ENCODE data around the gene CDH1. TPM values are rescaled to one million over a fixed set of nuclear protein-coding genes. Genes with fewer than 3 reads are reported as not detected.

Gene CDH1
- total RNA-seq, 1 experiment from 2014 or later: 65.8 TPM

GRCh38 chr16:68722119-68723024 is 14.7 kb upstream of the CDH1 start:
- ATAC-seq (no peak), DNase-seq (ENCODE audit: low read depth, low spot score) (no peak)
- ChIA-PET CTCF (interaction anchor here (0.7 kb wide), 1 partner anchor 16 kb away, joined by 4 read pairs; no protein-coding TSS in a partner anchor), POLR2A (interaction anchor here (0.7 kb wide), 1 partner anchor 10 kb away, joined by 3 read pairs; no protein-coding TSS in a partner anchor)
- Histone ChIP-seq H3K27ac (ENCODE audit: low read length) (no peak overlapping the region), H3K4me3 (ENCODE audit: low read depth in 2 of 2, low read length in 2 of 2) (no peak overlapping the region), H3K4me1 (ENCODE audit: control insufficient read depth, insufficient read depth, low read length) (no peaks in the 10 kb centered on the region), H3K36me3 (ENCODE audit: control insufficient read depth, insufficient read depth, low read length) (no peaks in the 10 kb centered on the region), H3K27me3 (ENCODE audit: control insufficient read depth, insufficient read depth, low read length) (no peaks in the 10 kb centered on the region), H3K9me3 (ENCODE audit: control insufficient read depth, insufficient read depth, low read depth, low read length) (no peaks in the 10 kb centered on the region)
- intact Hi-C loops (cut with micrococcal nuclease; ENCODE audit: unreplicated experiment): no loop called here
- TF ChIP-seq, protein P1, sequence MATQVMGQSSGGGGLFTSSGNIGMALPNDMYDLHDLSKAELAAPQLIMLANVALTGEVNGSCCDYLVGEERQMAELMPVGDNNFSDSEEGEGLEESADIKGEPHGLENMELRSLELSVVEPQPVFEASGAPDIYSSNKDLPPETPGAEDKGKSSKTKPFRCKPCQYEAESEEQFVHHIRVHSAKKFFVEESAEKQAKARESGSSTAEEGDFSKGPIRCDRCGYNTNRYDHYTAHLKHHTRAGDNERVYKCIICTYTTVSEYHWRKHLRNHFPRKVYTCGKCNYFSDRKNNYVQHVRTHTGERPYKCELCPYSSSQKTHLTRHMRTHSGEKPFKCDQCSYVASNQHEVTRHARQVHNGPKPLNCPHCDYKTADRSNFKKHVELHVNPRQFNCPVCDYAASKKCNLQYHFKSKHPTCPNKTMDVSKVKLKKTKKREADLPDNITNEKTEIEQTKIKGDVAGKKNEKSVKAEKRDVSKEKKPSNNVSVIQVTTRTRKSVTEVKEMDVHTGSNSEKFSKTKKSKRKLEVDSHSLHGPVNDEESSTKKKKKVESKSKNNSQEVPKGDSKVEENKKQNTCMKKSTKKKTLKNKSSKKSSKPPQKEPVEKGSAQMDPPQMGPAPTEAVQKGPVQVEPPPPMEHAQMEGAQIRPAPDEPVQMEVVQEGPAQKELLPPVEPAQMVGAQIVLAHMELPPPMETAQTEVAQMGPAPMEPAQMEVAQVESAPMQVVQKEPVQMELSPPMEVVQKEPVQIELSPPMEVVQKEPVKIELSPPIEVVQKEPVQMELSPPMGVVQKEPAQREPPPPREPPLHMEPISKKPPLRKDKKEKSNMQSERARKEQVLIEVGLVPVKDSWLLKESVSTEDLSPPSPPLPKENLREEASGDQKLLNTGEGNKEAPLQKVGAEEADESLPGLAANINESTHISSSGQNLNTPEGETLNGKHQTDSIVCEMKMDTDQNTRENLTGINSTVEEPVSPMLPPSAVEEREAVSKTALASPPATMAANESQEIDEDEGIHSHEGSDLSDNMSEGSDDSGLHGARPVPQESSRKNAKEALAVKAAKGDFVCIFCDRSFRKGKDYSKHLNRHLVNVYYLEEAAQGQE (IDR thresholded peaks at IDR 0.05; ENCODE audit: insufficient read depth in 1 of 2, low read depth in 2 of 2, low read length in 1 of 2): no peak
- TF ChIP-seq POLR2AphosphoS5 (IDR thresholded peaks at IDR 0.05; ENCODE audit: low read depth, low read length) (no peak), TCF7L2 (IDR thresholded peaks at IDR 0.05; ENCODE audit: low read depth, low read length) (no peak), CTCF (IDR thresholded peaks at IDR 0.05) (no peak), SIN3A (IDR thresholded peaks at IDR 0.05; ENCODE audit: borderline replicate concordance, insufficient read depth, low read depth, low read length) (no peak)
- no TSS peak for BruUV-seq (replicated peaks)
- in situ Hi-C loops (cut with HindIII; ENCODE audit: low pct_unique_long_range_greater_than_20kb, low sequenced_read_pairs): no loop called here

DNA sequence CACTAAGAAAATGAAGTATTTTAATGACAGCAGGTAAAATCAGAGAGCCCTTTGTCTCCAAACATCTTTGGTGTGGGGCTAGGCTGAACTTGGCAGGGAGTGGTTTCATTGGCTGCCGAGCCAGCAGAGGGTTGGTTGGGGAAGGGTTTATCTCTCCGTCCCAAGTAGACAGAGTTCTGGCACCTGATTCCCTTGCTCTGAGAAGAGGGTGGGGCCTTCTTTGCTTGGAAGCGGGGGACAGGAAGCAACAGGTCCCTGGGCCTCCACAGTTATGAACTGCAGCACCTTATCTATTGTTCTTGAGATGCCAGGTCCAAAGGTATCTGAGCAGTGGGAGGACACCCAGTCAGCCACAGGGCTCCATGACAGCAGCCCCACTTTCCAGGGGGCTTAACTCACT is 12.3 kb upstream of the CDH1 start:
- no peak for TF ChIP-seq SIN3A (IDR thresholded peaks at IDR 0.05; ENCODE audit: borderline replicate concordance, insufficient read depth, low read depth, low read length)
- no peak for TF ChIP-seq POLR2AphosphoS5 (IDR thresholded peaks at IDR 0.05; ENCODE audit: low read depth, low read length)
- TF ChIP-seq, protein P1 (IDR thresholded peaks at IDR 0.05; ENCODE audit: insufficient read depth in 1 of 2, low read depth in 2 of 2, low read length in 1 of 2): no peak
- TF ChIP-seq TCF7L2 (IDR thresholded peaks at IDR 0.05; ENCODE audit: low read depth, low read length): no peak
- no peak for TF ChIP-seq CTCF (IDR thresholded peaks at IDR 0.05)
- DNase-seq (ENCODE audit: low read depth, low spot score): no peak
- CTCF ChIA-PET: no interaction called here
- H3K36me3 ChIP-seq (ENCODE audit: control insufficient read depth, insufficient read depth, low read length): no peaks in the 10 kb centered on the region
- intact Hi-C loops (cut with micrococcal nuclease; ENCODE audit: unreplicated experiment): no loop called here
- H3K4me3 ChIP-seq (ENCODE audit: low read depth in 2 of 2, low read length in 2 of 2): no peak overlapping the region
- BruUV-seq (replicated peaks): no TSS peak
- no peak overlapping the region for H3K27ac ChIP-seq (ENCODE audit: low read length)
- in situ Hi-C loops (cut with HindIII; ENCODE audit: low pct_unique_long_range_greater_than_20kb, low sequenced_read_pairs): no loop called here
- POLR2A ChIA-PET: no interaction called here
- no peak for ATAC-seq
- no peaks in the 10 kb centered on the region; the same call in 1 of the 2 replicates for H3K4me1 ChIP-seq (ENCODE audit: control insufficient read depth, insufficient read depth, low read length)
- no peaks in the 10 kb centered on the region for H3K9me3 ChIP-seq (ENCODE audit: control insufficient read depth, insufficient read depth, low read depth, low read length)
- H3K27me3 ChIP-seq (ENCODE audit: control insufficient read depth, insufficient read depth, low read length): no peaks in the 10 kb centered on the region

All from Panc1 (cell line).